Muscle layer of colon (tissue), 2 donors: ENCODE measurements around the gene COL27A1.

Experiments used
- H3K27ac ChIP-seq: one replicate; pipeline ENCODE4 v1.7.0; 2013; ENCODE audit warnings: low read depth, mild to moderate bottlenecking, low read length, moderate library complexity
- H3K27me3 ChIP-seq, 2 donors: one replicate each; pipeline ENCODE4 v1.7.0; 2013; ENCODE audit warnings: low read length in 2 of 2, mild to moderate bottlenecking in 2 of 2; ENCODE audit not compliant: insufficient read depth in 2 of 2, control insufficient read depth in 1 of 2
- H3K36me3 ChIP-seq: one replicate; pipeline ENCODE4 v1.7.0; 2013; ENCODE audit warnings: mild to moderate bottlenecking, low read length; ENCODE audit not compliant: insufficient read depth
- H3K4me1 ChIP-seq: one replicate; pipeline ENCODE4 v1.7.0; 2013; ENCODE audit warnings: mild to moderate bottlenecking, low read length; ENCODE audit not compliant: insufficient read depth
- H3K4me3 ChIP-seq, 2 donors: one replicate each; pipeline ENCODE4 v1.7.0; 2013; ENCODE audit warnings: low read length in 2 of 2, low read depth in 1 of 2, mild to moderate bottlenecking in 1 of 2, moderate library complexity in 1 of 2
- H3K9ac ChIP-seq: one replicate; pipeline ENCODE4 v1.7.0; 2013; ENCODE audit warnings: low read length
- H3K9me3 ChIP-seq: one replicate; pipeline ENCODE4 v1.7.0; 2013; ENCODE audit warnings: mild to moderate bottlenecking, low read length
- donor health status: abdominal sarcoma.
- donor health status: Adenocarcinoma of cecum.

COL27A1 gene

GRCh38 chr9:114258218-114258617 lies 102.9 kb downstream of the COL27A1 start:
- Histone ChIP-seq H3K9me3 (no peaks in the 10 kb centered on the region), H3K4me1 (no peaks in the 10 kb centered on the region), H3K27me3 (no peaks in the 10 kb centered on the region), H3K36me3 (no peaks in the 10 kb centered on the region), H3K9ac (no peak overlapping the region), H3K27ac (no peak overlapping the region), H3K4me3 (no peak overlapping the region)

DNA sequence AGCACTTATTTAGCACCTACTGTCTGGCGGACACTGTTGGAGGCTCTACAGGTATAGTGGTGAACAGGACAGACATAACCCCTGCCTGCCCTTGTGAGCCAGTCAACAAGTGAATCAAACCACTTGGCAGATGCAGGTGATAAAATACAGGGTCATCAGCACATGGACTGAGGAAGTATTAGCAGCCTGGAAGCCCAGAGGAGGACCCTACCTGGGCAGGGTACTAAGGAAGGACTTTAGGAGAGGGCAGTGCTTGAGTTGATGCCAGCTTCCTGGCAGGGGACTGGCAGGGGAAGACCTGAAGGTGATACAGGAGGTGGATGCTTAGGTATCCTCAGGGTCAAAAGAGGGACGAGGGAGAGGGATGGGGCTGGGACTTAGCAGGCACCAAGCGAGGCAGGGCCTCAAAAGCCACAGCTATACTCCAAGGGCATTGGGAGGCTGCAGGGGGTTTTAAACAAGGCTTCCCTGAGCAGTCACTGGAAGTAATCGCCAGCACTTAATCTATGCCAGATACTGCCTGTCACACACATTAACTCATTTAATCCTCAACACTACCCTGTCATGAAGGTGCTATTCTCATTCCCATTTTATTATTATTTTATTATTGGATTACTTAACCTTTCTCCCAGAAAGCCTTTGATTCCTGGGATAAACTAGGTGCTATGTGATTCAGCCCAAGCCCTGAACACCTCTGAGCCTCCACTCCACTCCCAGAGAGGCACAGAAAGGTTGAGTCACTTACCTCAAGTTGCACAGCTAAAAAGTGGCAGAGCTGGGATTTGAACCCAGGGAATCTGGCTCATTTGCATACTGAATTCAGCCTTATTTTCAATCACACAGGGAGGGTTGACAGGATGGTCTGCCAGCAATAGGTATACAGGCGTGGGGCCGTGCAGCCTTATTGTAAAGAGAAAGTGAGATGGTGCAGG lies 103.8 kb downstream of the COL27A1 start:
- Histone ChIP-seq H3K9me3 (no peaks in the 10 kb centered on the region), H3K27ac (no peak overlapping the region), H3K4me1 (no peaks in the 10 kb centered on the region), H3K4me3 (no peak overlapping the region), H3K36me3 (no peaks in the 10 kb centered on the region), H3K27me3 (no peaks in the 10 kb centered on the region), H3K9ac (no peak overlapping the region)

DNA sequence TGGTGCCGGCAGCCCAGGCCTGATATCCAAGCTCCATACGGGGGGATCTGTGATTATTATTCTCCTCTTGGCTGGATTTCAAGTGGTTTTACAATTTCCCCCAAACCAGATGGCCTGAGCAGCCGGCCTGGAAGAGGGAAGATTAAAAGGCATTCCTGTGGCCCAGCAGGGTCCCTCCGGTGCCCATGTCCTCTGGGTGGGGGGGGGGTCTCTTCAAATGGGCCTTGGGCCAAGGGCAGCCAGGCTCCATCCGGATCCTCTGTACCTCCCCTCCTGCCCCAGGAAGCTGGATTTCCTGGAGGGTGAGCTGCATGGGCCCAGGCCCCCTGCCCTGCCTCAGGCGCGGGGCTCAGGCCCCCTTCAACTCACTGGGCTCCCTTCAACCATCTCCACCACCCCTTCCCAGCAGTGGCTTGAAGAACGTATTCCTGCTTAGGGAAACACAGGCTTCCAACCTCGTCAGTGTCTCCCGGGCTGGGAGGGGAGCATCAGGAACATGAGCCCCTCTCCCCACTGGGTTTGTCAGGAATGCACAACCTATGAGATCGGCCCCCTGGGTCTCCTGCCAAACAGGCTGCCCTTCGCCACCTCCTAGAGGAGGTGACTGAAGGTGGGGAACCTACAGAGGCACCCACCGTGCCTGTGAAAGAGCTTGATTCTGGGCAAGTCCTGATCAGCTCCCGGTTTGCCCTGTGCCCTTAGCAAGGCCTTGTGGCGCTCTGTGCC lies 104.6 kb downstream of the COL27A1 start:
- Histone ChIP-seq H3K9me3 (no peaks in the 10 kb centered on the region), H3K9ac (no peak overlapping the region), H3K36me3 (no peaks in the 10 kb centered on the region), H3K27ac (no peak overlapping the region), H3K4me3 (no peak overlapping the region), H3K4me1 (no peaks in the 10 kb centered on the region), H3K27me3 (no peaks in the 10 kb centered on the region)

GRCh38 chr9:114261026-114261425 lies 105.7 kb downstream of the COL27A1 start:
- H3K27me3 ChIP-seq = no peaks in the 10 kb centered on the region
- no peak overlapping the region for H3K9ac ChIP-seq
- H3K9me3 ChIP-seq = no peaks in the 10 kb centered on the region
- H3K36me3 ChIP-seq = no peaks in the 10 kb centered on the region
- no peak overlapping the region for H3K4me3 ChIP-seq
- H3K4me1 ChIP-seq = no peaks in the 10 kb centered on the region
- no peak overlapping the region for H3K27ac ChIP-seq

DNA sequence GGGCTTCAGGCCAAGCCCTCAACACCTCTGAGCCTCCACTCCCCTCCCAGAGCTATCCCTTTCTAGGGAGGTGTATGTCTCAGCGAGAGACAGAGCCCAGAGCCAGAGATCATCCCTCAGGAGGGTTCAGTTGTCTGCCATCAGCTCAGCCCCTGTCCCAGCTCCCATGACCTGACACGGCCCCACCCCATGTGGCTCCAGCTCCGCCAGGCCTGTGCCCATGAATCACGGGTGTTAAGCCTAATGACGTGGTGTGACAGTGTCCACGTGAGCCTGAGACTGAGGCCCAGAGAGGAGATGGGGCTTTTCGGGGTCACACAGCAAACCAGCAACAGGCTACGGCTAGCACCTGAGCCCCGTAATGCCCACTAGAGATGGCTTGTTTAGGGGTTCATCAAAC lies 106.7 kb downstream of the COL27A1 start:
- no peak overlapping the region for H3K4me3 ChIP-seq
- no peak overlapping the region for H3K9ac ChIP-seq
- no peaks in the 10 kb centered on the region for H3K36me3 ChIP-seq
- no peaks in the 10 kb centered on the region for H3K27me3 ChIP-seq
- H3K4me1 ChIP-seq = no peaks in the 10 kb centered on the region
- H3K27ac ChIP-seq = no peak overlapping the region
- no peaks in the 10 kb centered on the region for H3K9me3 ChIP-seq

GRCh38 chr9:114263853-114264510 lies 108.6 kb downstream of the COL27A1 start:
- Histone ChIP-seq H3K27me3 (no peaks in the 10 kb centered on the region), H3K36me3 (no peaks in the 10 kb centered on the region), H3K4me3 (no peak overlapping the region), H3K27ac (no peak overlapping the region), H3K9ac (no peak overlapping the region), H3K9me3 (no peaks in the 10 kb centered on the region), H3K4me1 (no peaks in the 10 kb centered on the region)

GRCh38 chr9:114264806-114265550 lies 109.6 kb downstream of the COL27A1 start:
- no peaks in the 10 kb centered on the region for H3K27me3 ChIP-seq
- no peaks in the 10 kb centered on the region for H3K9me3 ChIP-seq
- H3K4me1 ChIP-seq = no peaks in the 10 kb centered on the region
- H3K4me3 ChIP-seq = no peak overlapping the region
- H3K36me3 ChIP-seq = no peaks in the 10 kb centered on the region
- H3K9ac ChIP-seq = no peak overlapping the region
- no peak overlapping the region for H3K27ac ChIP-seq

GRCh38 chr9:114266969-114267368 lies 111.6 kb downstream of the COL27A1 start:
- Histone ChIP-seq H3K9me3 (no peaks in the 10 kb centered on the region), H3K27me3 (no peaks in the 10 kb centered on the region), H3K4me3 (no peak overlapping the region), H3K36me3 (no peaks in the 10 kb centered on the region), H3K4me1 (no peaks in the 10 kb centered on the region), H3K9ac (no peak overlapping the region), H3K27ac (no peak overlapping the region)

GRCh38 chr9:114269023-114269422 lies 113.7 kb downstream of the COL27A1 start:
- Histone ChIP-seq H3K4me3 (no peak overlapping the region), H3K27me3 (no peaks in the 10 kb centered on the region), H3K9me3 (no peaks in the 10 kb centered on the region), H3K9ac (no peak overlapping the region), H3K4me1 (no peaks in the 10 kb centered on the region), H3K36me3 (no peaks in the 10 kb centered on the region), H3K27ac (no peak overlapping the region)

- H3K36me3 ChIP-seq = no peaks in the 10 kb centered on the region
- H3K27ac ChIP-seq = no peak overlapping the region
- no peaks in the 10 kb centered on the region for H3K9me3 ChIP-seq
- no peak overlapping the region for H3K9ac ChIP-seq
- no peaks in the 10 kb centered on the region for H3K27me3 ChIP-seq
- no peak overlapping the region for H3K4me3 ChIP-seq
- H3K4me1 ChIP-seq = no peaks in the 10 kb centered on the region
These were observed 115.0 kb downstream of the COL27A1 start for GRCh38 chr9:114270120-114270975.
